GM23338 (cell line): Measurements from ENCODE around the gene EFNA4. TPM values are rescaled to one million over a fixed set of nuclear protein-coding genes. Genes with fewer than 3 reads are reported as not detected.

Experiments used
- ATAC-seq: fragments of 200-7000 bp; cut with Tn5 transposase; 3 replicates; pipeline ENCODE4 v1.9.1; 2020
- DNase-seq: peaks from one replicate; pipeline ENCODE4 v3.0.0-alpha.2; 2015; ENCODE audit warnings: low spot score
- H2AFZ ChIP-seq: fragments of 200-600 bp; sonication (generic); 2 replicates; pipeline ENCODE4 v1.8.0; 2016; ENCODE audit warnings: antibody characterized with exemption, mild to moderate bottlenecking, moderate library complexity
- H3F3A ChIP-seq: fragments of 200-600 bp; sonication (generic); replicated peaks from 2 replicates; pipeline ENCODE4 v1.8.0; 2017; ENCODE audit warnings: antibody characterized with exemption, mixed run types, low read depth
- H3K27ac ChIP-seq: fragments of 200-600 bp; sonication (generic); 2 replicates; pipeline ENCODE4 v1.6.1; 2016; ENCODE audit warnings: low read depth
- H3K27me3 ChIP-seq: fragments of 200-600 bp; sonication (generic); 2 replicates; pipeline ENCODE4 v1.8.0; 2016; ENCODE audit warnings: mild to moderate bottlenecking, mixed run types, moderate library complexity; ENCODE audit not compliant: insufficient read depth
- H3K36me3 ChIP-seq: fragments of 200-600 bp; sonication (generic); 2 replicates; pipeline ENCODE4 v1.8.0; 2016; ENCODE audit warnings: mild to moderate bottlenecking; ENCODE audit not compliant: insufficient read depth
- H3K4me1 ChIP-seq: fragments of 200-600 bp; sonication (generic); 2 replicates; pipeline ENCODE4 v1.8.0; 2016; ENCODE audit warnings: mild to moderate bottlenecking, moderate library complexity; ENCODE audit not compliant: insufficient read depth
- H3K4me2 ChIP-seq: fragments of 200-600 bp; sonication (generic); 2 replicates; pipeline ENCODE4 v1.7.1; 2017; ENCODE audit warnings: mixed run types
- H3K4me3 ChIP-seq: fragments of 200-600 bp; sonication (generic); 2 replicates; pipeline ENCODE4 v1.6.1; 2016; ENCODE audit warnings: mixed run types
- H3K79me2 ChIP-seq: fragments of 200-600 bp; sonication (generic); replicated peaks from 2 replicates; pipeline ENCODE4 v1.8.0; 2017; ENCODE audit warnings: mild to moderate bottlenecking; ENCODE audit not compliant: insufficient read depth
- H3K9me2 ChIP-seq: fragments of 200-600 bp; sonication (generic); 2 replicates; pipeline ENCODE4 v1.8.0; 2017; ENCODE audit not compliant: insufficient read depth
- H4K20me1 ChIP-seq: fragments of 200-600 bp; sonication (generic); replicated peaks from 2 replicates; pipeline ENCODE4 v1.8.0; 2017; ENCODE audit warnings: mild to moderate bottlenecking; ENCODE audit not compliant: insufficient read depth
- H3K27ac Mint-ChIP-seq: 2 replicates; pipeline ENCODE4 v1.8.0; 2020; ENCODE audit warnings: inconsistent platforms, mild to moderate bottlenecking, moderate library complexity, mixed read lengths
- H3K27me3 Mint-ChIP-seq: 3 replicates; pipeline ENCODE4 v1.8.0; 2022; ENCODE audit warnings: low read depth, mild to moderate bottlenecking, moderate library complexity, mixed read lengths, inconsistent platforms; ENCODE audit not compliant: insufficient read depth, poor library complexity
- H3K36me3 Mint-ChIP-seq: 3 replicates; pipeline ENCODE4 v1.8.0; 2021; ENCODE audit warnings: low read depth, mild to moderate bottlenecking, inconsistent platforms, moderate library complexity, mixed read lengths
- H3K4me1 Mint-ChIP-seq: 3 replicates; pipeline ENCODE4 v1.8.0; 2020; ENCODE audit warnings: mild to moderate bottlenecking, inconsistent platforms, mixed read lengths
- H3K4me3 Mint-ChIP-seq: 3 replicates; pipeline ENCODE4 v1.8.0; 2021; ENCODE audit warnings: moderate library complexity, mild to moderate bottlenecking, inconsistent platforms, mixed read lengths
- H3K9me3 Mint-ChIP-seq: 3 replicates; pipeline ENCODE4 v1.8.0; 2020; ENCODE audit warnings: moderate library complexity, mild to moderate bottlenecking, inconsistent platforms, mixed read lengths
- CREB1 ChIP-seq: fragments of 250-450 bp; sonication (Bioruptor Pico); IDR thresholded peaks from 2 replicates; pipeline ENCODE4 v1.5.0; 2020; ENCODE audit warnings: low read depth, mild to moderate bottlenecking, moderate library complexity
- EZH2 ChIP-seq: fragments of 200-600 bp; sonication (generic); IDR thresholded peaks from one replicate; pipeline ENCODE4 v1.8.0; 2017; ENCODE audit warnings: antibody characterized with exemption, mild to moderate bottlenecking, low read depth; ENCODE audit not compliant: unreplicated experiment
- EZH2phosphoT487 ChIP-seq: fragments of 200-600 bp; sonication (generic); IDR thresholded peaks from one replicate; pipeline ENCODE4 v1.8.1; 2018; ENCODE audit warnings: antibody characterized with exemption; ENCODE audit not compliant: unreplicated experiment
- JUNB ChIP-seq: IDR thresholded peaks from one replicate; pipeline ENCODE4 v1.6.1; 2016; ENCODE audit warnings: antibody characterized with exemption; ENCODE audit not compliant: unreplicated experiment
- POLR2AphosphoS5 ChIP-seq: IDR thresholded peaks from 2 replicates; pipeline ENCODE4 v1.6.1; 2016; ENCODE audit warnings: antibody characterized with exemption, low read depth
- STAT1 ChIP-seq: IDR thresholded peaks from one replicate; pipeline ENCODE4 v1.6.1; 2016; ENCODE audit warnings: antibody characterized with exemption; ENCODE audit not compliant: unreplicated experiment
- ZNF114 ChIP-seq: fragments of 250-450 bp; sonication (Bioruptor Pico); IDR thresholded peaks from 2 replicates; pipeline ENCODE4 v1.5.0; 2020; ENCODE audit warnings: mild to moderate bottlenecking, moderate library complexity
- ZNF331 ChIP-seq: fragments of 250-450 bp; sonication (Bioruptor Pico); IDR thresholded peaks from 2 replicates; pipeline ENCODE4 v1.5.0; 2020; ENCODE audit warnings: low read depth, mild to moderate bottlenecking, moderate library complexity
- polyA plus RNA-seq: library from polyadenylated mRNA; unstranded; fragments of >200 nt; fragmentation: Nextera tagmentation; extraction: Ambion mirVana; gene quantifications from 2 replicates; pipeline ENCODE4 v1.2.1, GENCODE V29; 2016
- total RNA-seq: library from RNA; depleted of rRNA; stranded (reverse); fragments of >200 nt; shearing (Covaris generic); gene quantifications from 2 replicates; pipeline ENCODE4 v1.2.3, GENCODE V29; 2014
- TF ChIP-seq, protein P1 (sequence below): fragments of 250-450 bp; sonication (Bioruptor Pico); IDR thresholded peaks from 2 replicates; pipeline ENCODE4 v1.5.0; 2020; ENCODE audit warnings: mild to moderate bottlenecking, moderate library complexity
- TF ChIP-seq, protein P2 (sequence below): IDR thresholded peaks from 2 replicates; pipeline ENCODE4 v1.6.1; 2016; ENCODE audit warnings: antibody characterized with exemption

The EFNA4 gene
- total and polyA plus RNA-seq, 2 experiments from 2014 or later: 11.1 to 22.9 TPM

DNA sequence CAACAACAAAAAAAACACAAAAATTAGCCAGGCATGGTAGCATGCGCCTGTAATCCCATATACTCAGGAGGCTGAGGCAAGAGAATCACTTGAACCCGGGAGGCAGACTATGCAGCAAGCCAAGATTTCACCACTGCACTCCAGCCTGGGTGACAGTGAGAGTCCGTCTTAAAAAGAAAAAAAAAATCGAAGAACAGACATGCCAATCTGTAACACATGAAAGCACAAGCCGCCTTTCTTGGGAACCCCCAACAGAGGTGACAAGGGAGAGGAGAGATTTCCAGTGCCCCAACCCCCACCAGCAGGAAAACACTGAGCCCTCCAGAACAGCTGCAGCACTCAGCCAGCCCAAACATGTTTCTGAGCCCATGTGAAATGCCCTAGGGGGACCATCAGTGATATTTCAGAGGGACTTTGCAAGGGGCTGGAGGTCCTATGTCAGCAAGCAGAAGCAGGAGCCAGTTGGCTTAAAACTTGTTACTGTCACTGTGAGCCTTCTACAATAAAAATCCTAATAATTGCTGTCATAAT lies 50.0 kb downstream of the EFNA4 start (continued):
- TF ChIP-seq, protein P1, sequence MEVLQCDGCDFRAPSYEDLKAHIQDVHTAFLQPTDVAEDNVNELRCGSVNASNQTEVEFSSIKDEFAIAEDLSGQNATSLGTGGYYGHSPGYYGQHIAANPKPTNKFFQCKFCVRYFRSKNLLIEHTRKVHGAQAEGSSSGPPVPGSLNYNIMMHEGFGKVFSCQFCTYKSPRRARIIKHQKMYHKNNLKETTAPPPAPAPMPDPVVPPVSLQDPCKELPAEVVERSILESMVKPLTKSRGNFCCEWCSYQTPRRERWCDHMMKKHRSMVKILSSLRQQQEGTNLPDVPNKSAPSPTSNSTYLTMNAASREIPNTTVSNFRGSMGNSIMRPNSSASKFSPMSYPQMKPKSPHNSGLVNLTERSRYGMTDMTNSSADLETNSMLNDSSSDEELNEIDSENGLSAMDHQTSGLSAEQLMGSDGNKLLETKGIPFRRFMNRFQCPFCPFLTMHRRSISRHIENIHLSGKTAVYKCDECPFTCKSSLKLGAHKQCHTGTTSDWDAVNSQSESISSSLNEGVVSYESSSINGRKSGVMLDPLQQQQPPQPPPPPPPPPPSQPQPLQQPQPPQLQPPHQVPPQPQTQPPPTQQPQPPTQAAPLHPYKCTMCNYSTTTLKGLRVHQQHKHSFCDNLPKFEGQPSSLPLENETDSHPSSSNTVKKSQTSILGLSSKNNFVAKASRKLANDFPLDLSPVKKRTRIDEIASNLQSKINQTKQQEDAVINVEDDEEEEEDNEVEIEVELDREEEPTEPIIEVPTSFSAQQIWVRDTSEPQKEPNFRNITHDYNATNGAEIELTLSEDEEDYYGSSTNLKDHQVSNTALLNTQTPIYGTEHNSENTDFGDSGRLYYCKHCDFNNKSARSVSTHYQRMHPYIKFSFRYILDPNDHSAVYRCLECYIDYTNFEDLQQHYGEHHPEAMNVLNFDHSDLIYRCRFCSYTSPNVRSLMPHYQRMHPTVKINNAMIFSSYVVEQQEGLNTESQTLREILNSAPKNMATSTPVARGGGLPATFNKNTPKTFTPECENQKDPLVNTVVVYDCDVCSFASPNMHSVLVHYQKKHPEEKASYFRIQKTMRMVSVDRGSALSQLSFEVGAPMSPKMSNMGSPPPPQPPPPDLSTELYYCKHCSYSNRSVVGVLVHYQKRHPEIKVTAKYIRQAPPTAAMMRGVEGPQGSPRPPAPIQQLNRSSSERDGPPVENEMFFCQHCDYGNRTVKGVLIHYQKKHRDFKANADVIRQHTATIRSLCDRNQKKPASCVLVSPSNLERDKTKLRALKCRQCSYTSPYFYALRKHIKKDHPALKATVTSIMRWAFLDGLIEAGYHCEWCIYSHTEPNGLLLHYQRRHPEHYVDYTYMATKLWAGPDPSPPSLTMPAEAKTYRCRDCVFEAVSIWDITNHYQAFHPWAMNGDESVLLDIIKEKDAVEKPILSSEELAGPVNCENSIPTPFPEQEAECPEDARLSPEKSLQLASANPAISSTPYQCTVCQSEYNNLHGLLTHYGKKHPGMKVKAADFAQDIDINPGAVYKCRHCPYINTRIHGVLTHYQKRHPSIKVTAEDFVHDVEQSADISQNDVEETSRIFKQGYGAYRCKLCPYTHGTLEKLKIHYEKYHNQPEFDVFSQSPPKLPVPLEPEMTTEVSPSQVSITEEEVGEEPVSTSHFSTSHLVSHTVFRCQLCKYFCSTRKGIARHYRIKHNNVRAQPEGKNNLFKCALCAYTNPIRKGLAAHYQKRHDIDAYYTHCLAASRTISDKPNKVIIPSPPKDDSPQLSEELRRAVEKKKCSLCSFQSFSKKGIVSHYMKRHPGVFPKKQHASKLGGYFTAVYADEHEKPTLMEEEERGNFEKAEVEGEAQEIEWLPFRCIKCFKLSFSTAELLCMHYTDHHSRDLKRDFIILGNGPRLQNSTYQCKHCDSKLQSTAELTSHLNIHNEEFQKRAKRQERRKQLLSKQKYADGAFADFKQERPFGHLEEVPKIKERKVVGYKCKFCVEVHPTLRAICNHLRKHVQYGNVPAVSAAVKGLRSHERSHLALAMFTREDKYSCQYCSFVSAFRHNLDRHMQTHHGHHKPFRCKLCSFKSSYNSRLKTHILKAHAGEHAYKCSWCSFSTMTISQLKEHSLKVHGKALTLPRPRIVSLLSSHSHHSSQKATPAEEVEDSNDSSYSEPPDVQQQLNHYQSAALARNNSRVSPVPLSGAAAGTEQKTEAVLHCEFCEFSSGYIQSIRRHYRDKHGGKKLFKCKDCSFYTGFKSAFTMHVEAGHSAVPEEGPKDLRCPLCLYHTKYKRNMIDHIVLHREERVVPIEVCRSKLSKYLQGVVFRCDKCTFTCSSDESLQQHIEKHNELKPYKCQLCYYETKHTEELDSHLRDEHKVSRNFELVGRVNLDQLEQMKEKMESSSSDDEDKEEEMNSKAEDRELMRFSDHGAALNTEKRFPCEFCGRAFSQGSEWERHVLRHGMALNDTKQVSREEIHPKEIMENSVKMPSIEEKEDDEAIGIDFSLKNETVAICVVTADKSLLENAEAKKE: no peak
- no peak for TF ChIP-seq POLR2AphosphoS5
- no peak for TF ChIP-seq CREB1 (CRISPR knock-in tag)
- TF ChIP-seq EZH2: no peak
- no peak for TF ChIP-seq STAT1

DNA sequence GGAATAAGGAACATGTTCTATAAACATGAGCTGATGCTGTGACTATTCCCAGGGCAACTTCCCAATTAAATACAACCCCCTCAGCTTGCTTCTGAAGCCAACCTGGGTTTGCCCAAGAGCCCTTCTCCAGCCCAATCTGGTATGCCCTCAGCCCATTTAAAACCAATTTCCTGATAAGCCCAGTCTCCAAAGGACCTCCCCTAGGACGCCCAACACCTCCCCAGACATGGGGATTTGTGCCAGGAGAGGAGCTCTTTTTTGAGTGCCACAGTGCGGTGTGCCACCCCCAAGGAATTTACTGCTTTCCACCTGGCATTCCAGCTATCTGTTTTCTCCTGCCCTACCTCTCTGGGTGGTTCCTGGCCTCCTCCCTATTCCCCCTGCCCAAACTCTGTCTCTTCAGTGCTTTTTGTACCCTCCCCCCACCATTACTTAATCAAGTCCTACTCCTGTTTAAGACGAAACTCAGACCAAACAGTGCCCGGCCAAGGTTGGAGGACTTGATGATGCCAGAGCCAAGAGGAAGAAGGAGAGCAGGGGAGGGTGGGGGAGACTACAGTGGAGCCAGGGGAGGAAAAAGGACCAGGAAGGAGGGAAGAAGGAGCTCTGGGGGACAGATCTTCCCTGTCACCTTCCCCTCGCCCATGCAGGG lies 52.7 kb downstream of the EFNA4 start:
- no peak overlapping the region for H3K27ac Mint-ChIP-seq
- no peak overlapping the region for H3K4me3 ChIP-seq
- no peaks in the 10 kb centered on the region for H3K9me3 Mint-ChIP-seq
- no peak overlapping the region for H2AFZ ChIP-seq
- ATAC-seq (no peak), DNase-seq (no peak)
- no peaks in the 10 kb centered on the region for H3K9me2 ChIP-seq
- H3K36me3 Mint-ChIP-seq: no peaks in the 10 kb centered on the region
- H3K4me3 Mint-ChIP-seq: no peak overlapping the region
- H3K27me3 ChIP-seq: peaks cover 8% of the 10 kb centered on the region
- no peaks in the 10 kb centered on the region for H3K36me3 ChIP-seq
- peaks cover 19% of the 10 kb centered on the region for H3K27me3 Mint-ChIP-seq
- H3K79me2 ChIP-seq: no peaks in the 10 kb centered on the region
- no peak overlapping the region for H3K27ac ChIP-seq
- 0 out of 2 replicates have a peak, but pooled peaks cover 3% of the 10 kb centered on the region for H3F3A ChIP-seq
- no peaks in the 10 kb centered on the region for H4K20me1 ChIP-seq
- 0 out of 3 replicates have a peak, but pooled peaks cover 2% of the 10 kb centered on the region for H3K4me1 Mint-ChIP-seq
- peaks cover 4% of the 10 kb centered on the region; the same call in 1 of the 2 replicates for H3K4me1 ChIP-seq
- no peak overlapping the region for H3K4me2 ChIP-seq
- TF ChIP-seq ZNF331 (no peak), CREB1 (CRISPR knock-in tag) (no peak), POLR2AphosphoS5 (no peak), JUNB (no peak), EZH2phosphoT487 (no peak), ZNF114 (CRISPR knock-in tag) (no peak)
- TF ChIP-seq, protein P2, sequence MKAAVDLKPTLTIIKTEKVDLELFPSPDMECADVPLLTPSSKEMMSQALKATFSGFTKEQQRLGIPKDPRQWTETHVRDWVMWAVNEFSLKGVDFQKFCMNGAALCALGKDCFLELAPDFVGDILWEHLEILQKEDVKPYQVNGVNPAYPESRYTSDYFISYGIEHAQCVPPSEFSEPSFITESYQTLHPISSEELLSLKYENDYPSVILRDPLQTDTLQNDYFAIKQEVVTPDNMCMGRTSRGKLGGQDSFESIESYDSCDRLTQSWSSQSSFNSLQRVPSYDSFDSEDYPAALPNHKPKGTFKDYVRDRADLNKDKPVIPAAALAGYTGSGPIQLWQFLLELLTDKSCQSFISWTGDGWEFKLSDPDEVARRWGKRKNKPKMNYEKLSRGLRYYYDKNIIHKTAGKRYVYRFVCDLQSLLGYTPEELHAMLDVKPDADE: no peak
